GM19238 (cell line): Measurements from ENCODE around the gene TOMT.

Source experiments
- DNase-seq: peaks from one replicate; pipeline ENCODE4 v3.0.0; 2011; ENCODE audit warnings: low spot score; ENCODE audit not compliant: insufficient read length

TOMT gene, protein sequence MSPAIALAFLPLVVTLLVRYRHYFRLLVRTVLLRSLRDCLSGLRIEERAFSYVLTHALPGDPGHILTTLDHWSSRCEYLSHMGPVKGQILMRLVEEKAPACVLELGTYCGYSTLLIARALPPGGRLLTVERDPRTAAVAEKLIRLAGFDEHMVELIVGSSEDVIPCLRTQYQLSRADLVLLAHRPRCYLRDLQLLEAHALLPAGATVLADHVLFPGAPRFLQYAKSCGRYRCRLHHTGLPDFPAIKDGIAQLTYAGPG

DNA sequence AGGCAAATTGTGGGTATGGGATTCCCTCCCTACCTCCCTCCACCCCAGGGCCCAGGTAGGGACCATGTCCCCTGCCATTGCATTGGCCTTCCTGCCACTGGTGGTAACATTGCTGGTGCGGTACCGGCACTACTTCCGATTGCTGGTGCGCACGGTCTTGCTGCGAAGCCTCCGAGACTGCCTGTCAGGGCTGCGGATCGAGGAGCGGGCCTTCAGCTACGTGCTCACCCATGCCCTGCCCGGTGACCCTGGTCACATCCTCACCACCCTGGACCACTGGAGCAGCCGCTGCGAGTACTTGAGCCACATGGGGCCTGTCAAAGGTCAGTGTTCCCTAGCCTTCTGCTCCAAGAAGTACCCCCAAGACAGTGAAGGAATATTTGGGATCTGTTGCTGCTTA lies at the start of gene TOMT:
Gene TOMT (plus strand): TSS at position 37 of the 400 bp plus-strand sequence. CDS start 28 bp downstream, at position 65.
- DNase-seq, result no peak

DNA sequence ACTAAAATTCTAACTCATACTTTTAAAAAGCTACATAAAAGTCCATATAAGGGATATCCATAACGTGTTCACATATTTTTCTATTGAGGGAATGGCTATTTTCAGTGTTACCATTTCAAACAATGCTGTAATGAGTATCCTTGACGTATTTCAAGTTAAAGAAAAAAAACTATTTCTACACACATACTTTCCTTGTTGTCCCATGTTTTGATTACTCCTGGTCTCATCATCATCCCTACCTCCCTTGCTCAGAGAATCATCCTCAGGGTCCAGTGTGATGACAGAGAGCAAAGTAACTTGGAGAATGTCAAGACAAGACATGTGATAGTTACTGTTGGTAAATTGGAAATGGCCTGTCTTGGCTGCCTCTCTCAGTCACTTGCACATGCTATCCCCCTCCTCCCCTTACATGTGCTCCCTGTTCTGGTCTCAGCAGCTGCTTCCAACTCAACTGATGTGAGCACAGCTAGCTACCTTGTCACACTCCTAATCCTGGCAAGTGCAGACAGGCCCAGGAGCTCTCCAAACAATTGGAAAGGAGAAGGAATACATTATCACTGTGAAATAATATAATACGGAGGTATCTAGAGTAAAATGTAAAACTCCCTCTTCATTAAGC lies 47.2 kb upstream of the TOMT start:
- no peak for DNase-seq

DNA sequence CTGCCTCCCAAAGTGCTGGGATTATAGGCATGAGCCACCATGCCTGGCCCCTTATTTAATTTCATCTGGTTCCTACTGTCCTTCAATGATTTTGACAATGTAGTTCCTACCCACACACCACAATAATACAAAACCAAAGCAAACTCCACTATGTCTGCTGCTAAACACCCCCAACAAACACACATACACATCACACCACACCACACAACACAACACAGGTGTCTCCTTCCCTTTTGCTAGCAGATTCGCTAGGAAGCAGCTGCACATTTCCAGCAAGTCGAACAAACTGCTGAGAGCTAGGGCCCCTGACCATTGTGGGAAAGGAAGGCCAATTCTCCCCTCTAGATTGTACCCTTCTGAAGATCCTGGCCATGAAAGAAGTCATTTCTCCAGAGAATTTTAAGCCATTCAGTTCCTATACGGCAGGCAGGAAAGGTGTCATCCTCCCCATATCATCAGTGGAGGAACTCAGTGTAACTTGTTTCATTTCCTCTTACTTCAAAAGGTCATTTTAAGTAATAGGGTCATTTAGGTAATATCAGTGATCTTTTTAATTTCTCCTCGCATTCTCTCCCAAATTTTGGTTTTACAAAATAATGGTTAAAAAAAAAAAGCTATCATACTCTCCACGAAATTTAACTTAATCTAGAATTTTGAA lies 43.9 kb upstream of the TOMT start:
- no peak for DNase-seq

DNA sequence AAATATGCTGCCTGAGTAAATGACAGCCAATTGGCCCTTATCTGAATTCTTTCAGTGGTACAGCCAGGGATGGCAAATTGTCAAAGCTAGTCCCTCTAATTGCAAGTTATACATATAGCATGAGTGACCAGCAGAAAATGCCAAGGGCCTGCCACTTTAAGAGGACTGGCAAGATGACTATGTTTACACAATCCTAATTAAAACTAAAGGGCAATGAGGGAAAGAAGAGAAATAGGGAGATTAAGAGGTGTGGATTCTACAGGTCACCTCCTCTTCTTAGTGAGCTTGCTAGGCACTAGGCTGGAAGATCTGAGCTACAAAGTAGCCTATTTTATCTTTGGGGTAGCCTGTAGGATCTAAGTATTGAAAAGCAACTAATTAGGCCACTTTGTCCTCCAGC lies 38.9 kb upstream of the TOMT start:
- DNase-seq, result no peak

DNA sequence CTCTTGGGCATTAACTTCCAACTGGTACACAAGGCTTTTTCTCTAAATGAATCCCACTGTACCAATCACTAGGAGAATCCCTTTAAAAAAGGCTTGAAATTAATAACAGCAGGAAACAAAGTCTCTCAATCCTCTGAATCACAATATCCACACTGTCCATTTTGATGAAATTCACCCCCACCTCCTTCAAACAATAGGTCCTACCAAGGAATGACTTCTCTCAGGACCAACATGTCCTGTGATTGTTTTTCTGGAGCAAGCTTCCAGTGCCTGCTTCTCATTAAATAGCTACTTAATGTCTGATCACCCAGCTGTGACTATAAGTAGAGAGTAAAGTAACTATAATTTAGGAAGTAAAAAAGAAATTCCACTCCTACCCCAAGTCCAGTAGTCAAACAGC lies 38.5 kb upstream of the TOMT start:
- no peak for DNase-seq

DNA sequence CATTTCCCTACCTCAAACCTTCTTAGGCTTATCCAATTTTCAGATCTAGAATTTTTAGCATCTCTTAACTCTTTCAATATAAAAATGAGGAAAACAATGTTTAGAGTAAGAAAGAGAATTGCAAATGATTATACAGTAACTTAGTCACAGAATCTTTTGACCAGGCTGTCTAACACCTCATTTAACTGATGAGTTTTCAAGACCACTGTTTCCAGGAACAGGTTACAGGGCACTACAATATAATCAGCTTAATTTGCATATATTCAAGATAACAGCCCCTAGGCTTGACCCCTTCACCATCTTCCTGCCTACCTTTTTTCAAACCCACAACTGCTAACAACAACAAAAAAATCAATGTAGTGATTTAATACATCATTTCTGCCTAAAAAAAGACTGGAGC lies 38.0 kb upstream of the TOMT start:
- no peak for DNase-seq

DNA sequence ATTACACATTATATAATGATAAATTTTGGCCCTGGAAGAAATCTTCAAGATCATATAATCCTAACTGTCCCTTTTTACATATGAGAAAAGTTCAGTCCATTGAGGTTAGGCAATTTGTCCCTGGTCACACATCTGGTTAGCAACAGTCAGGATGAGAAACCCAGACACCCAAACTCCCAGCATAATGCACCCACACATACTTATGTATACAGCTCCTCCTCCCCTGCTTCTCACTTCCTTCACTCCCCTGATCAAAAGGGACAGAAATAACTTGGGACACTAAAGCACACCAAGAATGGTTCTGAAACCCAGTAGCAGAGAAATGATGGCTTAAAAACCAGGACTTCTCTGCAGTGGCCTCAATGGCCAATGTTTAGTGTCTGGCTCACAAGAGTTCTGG lies 36.5 kb upstream of the TOMT start:
- DNase-seq, result no peak

DNA sequence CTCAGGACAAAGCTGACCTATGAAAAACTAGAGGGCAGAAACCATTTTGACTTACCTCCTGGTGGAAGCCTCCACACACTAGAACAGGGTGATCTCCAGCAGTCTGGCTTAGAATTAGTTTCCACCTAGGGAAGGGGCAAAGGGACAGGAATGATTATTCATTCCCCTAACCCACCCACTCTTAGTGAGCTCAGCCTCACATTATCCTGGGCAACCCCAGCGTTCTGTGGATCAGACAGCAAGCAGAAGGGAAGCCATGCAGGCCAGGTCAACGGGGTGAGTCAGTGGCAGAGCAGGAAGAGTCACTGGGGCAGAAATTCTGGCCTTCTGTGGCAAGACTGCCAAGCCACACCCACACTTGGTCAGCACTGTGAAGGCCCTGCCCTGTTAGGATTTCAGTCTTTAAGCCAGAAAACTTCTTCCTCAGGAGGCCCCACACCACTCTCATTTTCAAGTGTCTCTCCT lies 35.9 kb upstream of the TOMT start:
- DNase-seq, result no peak

DNA sequence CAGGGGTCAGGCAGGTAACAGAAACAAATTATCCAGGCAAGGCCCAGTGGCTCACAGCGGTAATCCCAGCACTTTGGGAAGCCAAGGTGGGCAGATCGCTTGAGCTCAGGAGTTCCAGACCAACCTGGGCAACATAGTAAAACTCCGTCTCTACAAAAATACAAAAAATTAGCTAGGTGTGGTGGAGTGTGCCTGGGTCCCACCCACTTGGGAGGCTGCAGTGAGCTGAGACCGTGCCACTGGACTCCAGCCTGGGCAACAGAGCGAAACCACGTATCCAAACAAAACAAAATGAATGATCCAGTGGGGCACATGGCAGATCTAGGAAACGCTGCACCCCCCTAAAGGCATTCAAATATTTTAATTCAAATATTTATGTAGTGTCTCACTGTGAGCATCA lies 35.2 kb upstream of the TOMT start:
- no peak for DNase-seq

DNA sequence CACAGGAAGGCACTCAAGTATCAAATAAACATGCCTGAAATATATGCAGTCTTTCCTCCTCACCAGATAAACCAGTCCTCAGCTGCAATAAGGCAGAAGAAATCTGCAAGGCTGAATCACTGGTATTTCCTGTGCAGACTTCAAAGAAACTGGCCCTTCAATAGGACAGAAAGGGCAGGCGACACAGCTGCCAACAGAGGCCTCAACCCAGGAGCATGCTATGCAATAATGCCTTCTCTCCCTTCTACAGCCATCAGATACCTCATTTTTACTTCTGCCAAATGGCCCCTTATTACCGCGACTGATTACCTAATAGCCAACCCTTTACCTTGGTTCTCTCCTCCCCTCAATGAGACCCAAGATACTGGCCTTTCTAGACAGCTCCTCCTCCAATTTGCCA lies 33.4 kb upstream of the TOMT start:
- no peak for DNase-seq

DNA sequence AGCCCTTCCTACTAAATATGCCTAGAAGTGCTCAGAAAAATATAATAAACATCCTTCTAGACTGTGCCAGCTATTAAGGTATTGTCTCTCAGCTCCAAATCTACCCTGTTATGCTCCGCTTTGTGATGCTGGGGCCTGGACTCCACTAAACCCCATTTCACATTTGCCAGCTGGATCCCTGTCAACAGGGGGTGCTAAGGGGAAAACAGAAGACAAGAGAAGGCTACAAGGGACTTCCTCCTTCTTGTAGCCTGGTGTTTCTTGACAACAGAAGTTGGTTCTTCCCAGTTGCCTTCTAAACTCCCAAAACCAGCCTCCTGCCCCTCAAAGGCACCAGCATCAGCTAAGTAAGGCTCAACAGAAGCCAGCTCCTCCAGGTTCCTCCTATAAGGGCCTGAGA lies 30.6 kb upstream of the TOMT start:
- DNase-seq, result no peak

DNA sequence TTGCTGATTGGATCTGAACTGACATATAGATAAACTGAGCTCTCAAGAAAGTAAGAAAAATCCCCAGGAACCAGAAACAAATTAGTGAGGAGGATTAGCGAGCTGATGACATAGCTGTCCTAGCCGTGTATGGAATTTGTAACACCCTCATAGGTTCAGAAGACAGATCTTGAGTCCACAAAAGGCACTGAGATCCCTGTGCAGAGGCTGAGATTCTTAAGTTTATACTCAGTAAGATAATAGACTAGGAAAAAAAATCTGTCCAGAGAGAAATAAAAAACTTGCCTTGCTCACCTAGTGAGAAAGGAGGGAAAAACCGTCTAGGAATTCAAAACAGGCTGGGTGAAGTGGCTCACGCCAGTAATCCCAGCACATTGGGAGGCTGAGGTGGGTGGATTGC lies 30.0 kb upstream of the TOMT start:
- no peak for DNase-seq

DNA sequence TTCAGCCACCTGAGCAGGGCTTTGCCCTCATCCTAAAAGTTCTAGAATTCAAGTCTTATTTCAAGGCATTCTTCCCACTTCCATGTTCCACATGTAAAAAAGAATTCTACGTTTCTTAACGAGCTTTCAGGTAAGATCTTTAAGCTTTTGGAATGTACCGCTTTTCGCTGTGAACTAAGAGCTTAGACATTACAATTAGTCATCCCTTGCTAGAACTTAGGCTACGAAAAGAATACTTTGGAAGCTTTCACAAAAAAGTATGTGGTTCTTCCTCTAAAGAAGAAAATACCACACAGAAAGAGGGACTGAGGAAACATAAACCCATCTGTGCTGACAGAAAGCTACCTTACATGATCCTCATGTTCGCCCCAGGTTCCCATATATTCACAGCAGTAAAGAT lies 27.2 kb upstream of the TOMT start:
- DNase-seq, result no peak

DNA sequence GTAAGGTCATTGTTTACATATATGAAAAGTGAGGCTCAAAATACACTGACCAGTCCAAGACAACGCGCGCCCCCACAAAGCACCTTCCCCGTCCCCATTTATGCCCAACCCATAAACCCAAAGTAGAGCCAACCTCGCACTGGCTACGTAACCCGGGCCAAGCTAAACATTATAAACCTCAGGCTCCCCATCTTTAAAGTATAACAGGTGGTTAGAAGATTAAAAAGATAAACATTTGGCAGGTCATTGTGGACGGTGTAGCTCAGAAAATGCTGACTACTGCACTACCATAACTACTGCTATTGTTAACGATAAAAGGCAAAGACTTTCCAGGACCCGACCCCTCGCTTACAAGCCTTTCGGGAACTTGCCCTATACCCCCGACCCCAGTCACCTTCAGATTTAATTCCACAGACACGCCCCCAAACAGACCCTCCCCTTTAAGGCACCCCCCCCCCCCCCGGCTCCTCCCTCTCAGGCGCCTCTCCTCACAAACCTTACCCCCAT lies 25.9 kb upstream of the TOMT start:
- DNase-seq, result no peak

DNA sequence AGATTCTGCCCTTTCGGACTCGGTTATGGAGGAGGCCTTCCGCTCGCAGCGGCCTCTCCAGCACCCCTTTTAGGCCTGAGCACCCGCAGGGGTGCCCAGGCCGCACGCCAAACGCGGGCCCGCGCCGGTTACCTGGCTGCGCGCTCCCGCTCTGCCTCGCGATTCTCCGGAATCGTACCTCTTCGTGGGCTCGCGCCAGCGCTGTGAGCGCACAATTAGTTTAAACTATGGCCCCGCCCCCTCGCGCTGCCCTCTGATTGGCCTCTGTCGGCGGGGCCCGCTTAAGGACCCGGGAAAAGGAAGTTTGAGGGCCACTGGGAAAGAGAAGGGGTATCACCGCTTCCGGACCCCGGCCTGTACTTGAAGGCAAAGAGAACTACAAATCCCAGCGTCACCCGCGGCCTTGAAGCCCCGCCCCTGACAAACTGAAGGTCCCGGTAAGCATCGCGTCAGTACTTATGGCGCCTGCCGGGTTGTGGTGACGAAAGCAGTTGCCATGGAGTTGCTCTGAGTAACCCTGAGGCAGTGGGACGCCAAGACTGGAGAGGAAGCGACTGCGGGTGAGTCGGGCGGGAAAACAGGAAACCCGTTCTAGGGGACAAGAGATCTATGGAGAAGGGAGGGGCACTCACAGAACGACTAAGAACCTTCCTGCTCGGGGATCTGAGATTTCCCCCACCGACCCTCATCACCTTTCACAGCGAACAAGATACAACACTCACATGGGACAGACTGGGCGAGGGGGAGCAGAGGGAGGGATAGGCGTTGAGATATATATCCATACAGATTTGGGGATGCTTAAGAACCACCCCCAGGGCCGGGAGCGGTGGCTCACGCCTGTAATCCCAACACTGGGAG lies 25.2 kb upstream of the TOMT start, which contains the start of the genes LRRC51 and NUMA1:
Gene LRRC51 (plus strand): TSS at position 525 of the 858 bp plus-strand sequence. CDS start 8,234 bp downstream, outside the sequence.
Gene NUMA1 (minus strand): TSS at position 217 of the 858 bp plus-strand sequence. CDS start 44,599 bp downstream, outside the sequence.
- DNase-seq, result peak; percentile 80

DNA sequence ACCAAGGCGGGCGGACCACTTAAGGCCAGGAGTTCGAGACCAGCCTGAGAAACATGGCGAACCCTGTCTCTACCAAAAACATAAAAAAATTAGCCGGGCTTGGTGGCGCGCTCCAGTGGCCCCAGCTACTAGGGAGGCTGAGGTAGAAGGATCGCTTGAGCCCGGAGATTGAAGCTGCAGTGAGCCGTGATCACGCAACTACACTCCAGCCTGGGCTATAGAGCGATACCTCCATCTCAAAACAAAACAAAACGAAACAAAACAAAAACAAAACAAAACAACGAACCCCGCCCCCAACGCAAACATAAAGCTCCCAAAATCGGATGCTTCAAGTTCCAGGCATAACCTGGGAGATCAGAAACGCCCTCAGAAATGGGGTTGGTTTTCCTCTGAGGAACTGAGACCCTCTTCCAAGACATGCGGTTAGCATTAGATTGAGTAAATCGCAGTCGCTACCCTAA lies 24.5 kb upstream of the TOMT start:
- no peak for DNase-seq

DNA sequence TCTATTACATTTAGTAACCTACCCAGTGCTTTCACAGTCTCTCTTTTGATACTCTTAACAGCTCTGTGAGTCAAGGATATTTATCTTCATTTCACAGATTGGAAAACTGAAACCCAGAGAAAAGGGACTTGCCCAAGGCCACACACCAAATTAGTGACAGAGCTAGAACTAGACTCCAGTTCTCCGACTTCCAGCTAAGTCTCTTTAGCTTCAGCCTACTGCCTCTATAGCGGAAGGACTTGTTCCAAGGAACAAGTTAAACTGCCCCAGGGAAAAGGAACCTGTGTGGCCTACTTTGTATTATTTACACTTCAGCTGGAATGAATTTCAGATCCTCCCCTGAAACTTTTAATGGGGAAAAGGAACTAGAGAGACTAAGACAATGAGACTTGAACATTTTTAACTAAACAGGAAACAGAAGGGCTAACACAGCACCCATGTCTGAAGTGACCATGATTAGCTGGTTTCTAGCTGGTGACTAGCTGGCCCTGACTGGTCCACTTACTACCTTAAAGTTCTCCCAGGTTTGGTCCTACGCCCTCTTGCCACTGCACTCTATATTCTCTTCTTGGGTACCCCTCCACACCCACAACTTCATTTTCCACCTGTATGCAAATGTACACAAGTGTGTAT lies 23.8 kb upstream of the TOMT start:
- DNase-seq, result no peak

DNA sequence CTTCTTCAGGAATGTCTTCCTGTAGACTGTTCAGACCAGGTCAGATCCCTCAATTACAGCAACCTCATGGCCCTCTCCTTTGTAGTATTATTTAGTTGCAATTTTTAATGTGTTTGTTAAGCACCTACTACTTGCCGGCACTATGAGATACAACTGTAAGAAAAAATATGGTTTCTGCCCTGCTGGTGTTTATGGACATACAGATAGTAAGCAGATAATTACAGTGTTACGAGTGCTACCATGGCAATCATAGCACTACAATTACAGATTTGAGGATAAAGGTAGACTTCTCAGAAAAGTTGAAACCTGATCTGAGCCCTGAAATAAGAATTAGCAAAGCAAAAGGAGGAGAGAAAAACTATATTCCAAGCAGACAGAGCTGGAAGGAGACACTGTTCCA lies 22.3 kb upstream of the TOMT start:
- no peak for DNase-seq

DNA sequence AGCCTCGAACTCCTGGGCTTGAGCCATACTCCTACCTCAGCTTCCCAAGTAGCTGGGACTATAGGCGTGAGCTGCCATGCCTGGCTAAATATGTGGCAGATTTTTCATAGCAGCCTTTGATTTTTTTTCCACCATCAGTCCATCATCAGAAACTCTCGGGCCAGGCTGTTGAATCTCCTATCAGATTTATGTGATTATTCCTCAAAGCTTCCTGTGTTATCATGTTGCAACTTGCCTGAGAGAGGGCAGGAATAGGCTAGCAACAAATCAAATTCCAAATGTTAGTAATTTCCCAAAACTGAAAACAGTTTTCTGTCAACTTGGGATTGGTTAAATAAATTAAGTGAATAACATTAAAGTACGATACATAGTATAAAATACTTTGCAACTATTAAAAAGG lies 21.6 kb upstream of the TOMT start:
- DNase-seq, result no peak

DNA sequence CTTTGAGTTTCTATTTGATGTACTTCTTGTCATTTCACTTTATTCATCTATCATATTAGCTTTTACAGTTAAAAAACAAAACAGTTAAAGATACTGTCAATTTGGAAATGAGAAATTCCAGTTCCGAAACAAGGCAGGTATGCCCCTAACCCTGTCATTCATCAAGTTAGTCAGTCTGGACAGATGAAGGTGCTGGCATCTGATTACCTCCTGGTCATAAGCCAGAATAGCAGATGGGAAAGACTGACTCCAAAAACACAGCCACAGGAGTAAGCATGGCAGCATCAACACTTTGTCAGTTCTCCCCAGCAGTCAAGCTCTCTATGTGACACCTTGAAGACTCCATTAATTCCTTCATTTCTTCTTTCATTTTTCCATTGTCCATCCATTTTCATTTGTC lies 20.8 kb upstream of the TOMT start:
- DNase-seq, result no peak
